Measurements from ENCODE around the gene KCNJ4.

Gene KCNJ4

DNA sequence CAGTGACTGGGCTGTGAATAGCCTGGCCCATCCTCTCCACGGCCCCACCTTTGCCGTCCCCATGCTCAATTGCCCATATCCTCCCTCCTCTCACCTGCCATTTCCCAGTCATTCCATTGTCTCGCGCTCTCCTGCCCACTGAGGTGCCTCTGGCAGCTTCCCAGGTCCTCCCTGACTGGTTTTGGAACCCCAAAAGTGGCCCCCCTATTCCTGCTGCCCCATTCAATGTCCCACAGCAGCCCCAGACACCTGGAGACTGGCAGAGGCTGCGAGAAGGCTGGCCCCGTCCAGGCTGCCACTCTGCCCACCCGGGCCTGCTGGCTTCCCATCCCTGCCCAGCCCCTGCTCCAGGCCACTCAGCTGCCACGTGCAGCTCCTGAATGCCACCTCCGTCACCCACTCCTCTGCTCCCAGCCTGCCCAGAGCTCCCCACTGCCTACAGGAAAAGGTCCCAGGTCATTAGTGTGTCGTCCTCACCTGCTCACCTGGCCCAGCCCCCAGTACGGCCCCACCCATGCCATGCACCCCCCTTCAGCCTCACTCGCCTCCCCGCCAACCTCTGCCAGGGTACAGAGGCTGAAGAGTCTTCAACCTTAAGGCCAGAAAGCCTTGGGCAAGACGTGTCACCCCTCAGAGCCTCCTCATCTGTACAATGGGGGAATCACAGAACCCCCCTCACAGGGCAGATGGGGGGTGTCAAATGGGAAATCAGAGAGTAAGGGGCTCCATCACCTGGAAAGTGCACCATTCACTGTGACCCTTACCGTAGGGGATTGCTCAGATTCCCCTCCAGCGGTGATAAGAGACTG lies 37.5 kb downstream of the KCNJ4 start:
- no peak overlapping the region for H3K4me2 ChIP-seq (ENCODE audit: low read length)

DNA sequence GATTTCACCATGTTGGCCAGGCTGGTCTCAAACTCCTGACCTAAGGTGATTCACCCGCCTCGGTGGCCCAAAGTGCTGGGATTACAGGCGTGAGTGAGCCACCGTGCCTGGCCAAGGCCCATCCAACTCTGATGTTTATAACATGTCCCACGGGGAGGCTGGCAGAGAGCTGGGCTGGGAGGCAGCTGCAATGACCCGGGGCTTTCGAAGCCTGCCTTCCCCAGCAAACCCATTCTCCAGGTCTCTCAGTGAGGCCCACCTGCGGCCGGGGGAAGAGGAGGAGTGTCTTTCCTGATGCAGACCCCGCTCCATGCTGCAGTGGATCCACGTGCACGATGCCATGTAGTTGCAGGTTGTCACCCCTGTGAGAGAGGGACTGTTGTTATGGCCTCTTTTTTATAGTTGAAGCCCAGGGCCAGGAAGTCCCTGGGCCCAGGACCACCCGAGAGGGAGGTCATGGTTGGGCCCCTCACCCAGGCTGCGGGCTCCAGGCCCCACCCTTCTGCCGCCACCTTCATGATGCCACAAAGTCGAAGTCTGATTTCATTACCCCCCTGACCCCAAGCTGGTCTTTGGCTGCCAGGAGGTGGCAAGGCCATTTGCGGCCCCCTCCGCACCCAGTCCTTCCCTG lies 38.3 kb downstream of the KCNJ4 start:
- Histone ChIP-seq H3K27me3 (ENCODE audit: control insufficient read depth, insufficient read depth, low read length) (no peaks in the 10 kb centered on the region), H3K4me2 (ENCODE audit: low read length) (no peak overlapping the region), H3K9ac (no peak overlapping the region), H3K4me3 (ENCODE audit: low read depth, low read length) (no peak overlapping the region), H3K36me3 (ENCODE audit: control insufficient read depth, insufficient read depth, low read length) (no peaks in the 10 kb centered on the region), H3K9me3 (ENCODE audit: control insufficient read depth, low read length) (no peaks in the 10 kb centered on the region), H2AFZ (no peak overlapping the region), H3K4me1 (no peaks in the 10 kb centered on the region), H3K27ac (no peak overlapping the region), H3K79me2 (no peaks in the 10 kb centered on the region)
- TF ChIP-seq, protein P1, sequence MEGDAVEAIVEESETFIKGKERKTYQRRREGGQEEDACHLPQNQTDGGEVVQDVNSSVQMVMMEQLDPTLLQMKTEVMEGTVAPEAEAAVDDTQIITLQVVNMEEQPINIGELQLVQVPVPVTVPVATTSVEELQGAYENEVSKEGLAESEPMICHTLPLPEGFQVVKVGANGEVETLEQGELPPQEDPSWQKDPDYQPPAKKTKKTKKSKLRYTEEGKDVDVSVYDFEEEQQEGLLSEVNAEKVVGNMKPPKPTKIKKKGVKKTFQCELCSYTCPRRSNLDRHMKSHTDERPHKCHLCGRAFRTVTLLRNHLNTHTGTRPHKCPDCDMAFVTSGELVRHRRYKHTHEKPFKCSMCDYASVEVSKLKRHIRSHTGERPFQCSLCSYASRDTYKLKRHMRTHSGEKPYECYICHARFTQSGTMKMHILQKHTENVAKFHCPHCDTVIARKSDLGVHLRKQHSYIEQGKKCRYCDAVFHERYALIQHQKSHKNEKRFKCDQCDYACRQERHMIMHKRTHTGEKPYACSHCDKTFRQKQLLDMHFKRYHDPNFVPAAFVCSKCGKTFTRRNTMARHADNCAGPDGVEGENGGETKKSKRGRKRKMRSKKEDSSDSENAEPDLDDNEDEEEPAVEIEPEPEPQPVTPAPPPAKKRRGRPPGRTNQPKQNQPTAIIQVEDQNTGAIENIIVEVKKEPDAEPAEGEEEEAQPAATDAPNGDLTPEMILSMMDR (IDR thresholded peaks at IDR 0.05) = no peak

More for the DNA sequence above, 37.5 kb downstream of the KCNJ4 start:
- H3K27ac ChIP-seq = no peak overlapping the region
- H3K4me1 ChIP-seq = no peaks in the 10 kb centered on the region
- H3K4me3 ChIP-seq (ENCODE audit: low read depth, low read length) = no peak overlapping the region
- TF ChIP-seq, protein P1 (IDR thresholded peaks at IDR 0.05) = no peak
- H3K36me3 ChIP-seq (ENCODE audit: control insufficient read depth, insufficient read depth, low read length) = no peaks in the 10 kb centered on the region
- H3K79me2 ChIP-seq = no peaks in the 10 kb centered on the region
- H2AFZ ChIP-seq = no peak overlapping the region
- no peak overlapping the region for H3K9ac ChIP-seq
- H3K9me3 ChIP-seq (ENCODE audit: control insufficient read depth, low read length) = no peaks in the 10 kb centered on the region
- H3K27me3 ChIP-seq (ENCODE audit: control insufficient read depth, insufficient read depth, low read length) = no peaks in the 10 kb centered on the region

DNA sequence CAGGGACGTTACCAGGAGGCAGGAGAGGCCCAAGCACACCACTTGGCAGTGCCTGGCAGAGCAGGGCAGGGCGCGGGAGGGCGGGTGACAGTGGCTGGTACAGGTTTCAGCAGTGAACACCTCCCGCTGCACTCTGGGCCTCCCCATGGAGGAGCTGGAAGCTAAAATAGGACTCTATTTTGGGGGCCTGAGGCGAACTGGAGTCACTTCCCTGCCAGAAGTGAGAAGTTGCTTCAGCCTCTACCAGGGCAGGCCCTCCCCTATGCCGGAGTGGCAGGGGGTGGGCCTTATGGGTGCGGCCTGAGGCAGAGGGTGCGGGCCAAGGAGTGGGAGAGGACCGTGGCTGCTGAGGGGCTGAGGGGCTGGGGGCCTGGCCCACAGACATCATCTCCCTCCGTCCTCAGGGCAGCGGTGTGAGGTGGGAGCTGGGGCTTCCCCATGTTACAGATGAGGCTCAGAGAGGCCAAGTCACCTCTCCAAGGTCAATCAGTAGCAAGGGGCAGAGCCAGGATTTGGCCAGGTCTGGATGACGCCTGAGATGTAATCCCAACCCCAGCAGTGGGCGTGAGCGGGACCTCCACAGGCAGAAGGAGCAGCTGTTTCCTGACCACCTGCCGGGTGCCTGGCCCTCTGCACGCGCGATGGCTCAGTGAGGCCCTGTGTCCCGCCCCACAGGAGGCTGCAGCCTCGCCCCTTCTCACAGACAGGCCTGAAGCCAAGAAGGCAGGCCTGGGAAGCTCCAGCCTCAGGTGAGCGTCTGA lies 39.3 kb downstream of the KCNJ4 start:
- no peak overlapping the region for H3K9ac ChIP-seq
- TF ChIP-seq, protein P1 (IDR thresholded peaks at IDR 0.05) = no peak

DNA sequence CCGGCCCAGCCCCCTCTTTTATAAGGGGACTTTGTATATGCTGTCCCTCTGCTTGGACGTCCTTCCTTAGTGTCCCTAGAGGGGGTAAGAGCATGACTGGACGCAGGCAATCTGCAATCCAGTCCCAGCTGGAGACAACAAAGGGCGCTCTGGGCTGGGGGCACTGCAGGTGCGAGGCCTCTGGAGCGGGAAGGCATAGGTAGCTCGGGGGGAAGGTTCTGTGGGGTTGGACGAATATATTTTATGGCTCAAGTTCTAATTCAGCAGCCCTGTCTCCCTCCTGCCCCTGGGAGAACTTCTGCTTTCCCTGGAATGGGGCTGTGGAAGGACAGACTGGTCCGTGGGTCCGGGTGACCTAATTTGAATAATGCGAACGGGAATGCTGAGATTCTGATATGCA lies 40.0 kb downstream of the KCNJ4 start:
- TF ChIP-seq, protein P1 (IDR thresholded peaks at IDR 0.05) = no peak
- Histone ChIP-seq H3K4me1 (no peaks in the 10 kb centered on the region), H3K4me2 (ENCODE audit: low read length) (no peak overlapping the region), H3K9ac (no peak overlapping the region), H3K79me2 (no peaks in the 10 kb centered on the region), H3K36me3 (ENCODE audit: control insufficient read depth, insufficient read depth, low read length) (no peaks in the 10 kb centered on the region), H3K27me3 (ENCODE audit: control insufficient read depth, insufficient read depth, low read length) (no peaks in the 10 kb centered on the region), H3K4me3 (ENCODE audit: low read depth, low read length) (no peak overlapping the region), H2AFZ (no peak overlapping the region), H3K9me3 (ENCODE audit: control insufficient read depth, low read length) (no peaks in the 10 kb centered on the region), H3K27ac (no peak overlapping the region)

More for the DNA sequence above, 39.3 kb downstream of the KCNJ4 start:
- Histone ChIP-seq H3K4me1 (no peaks in the 10 kb centered on the region), H3K9me3 (ENCODE audit: control insufficient read depth, low read length) (no peaks in the 10 kb centered on the region), H2AFZ (no peak overlapping the region), H3K27me3 (ENCODE audit: control insufficient read depth, insufficient read depth, low read length) (no peaks in the 10 kb centered on the region), H3K79me2 (no peaks in the 10 kb centered on the region), H3K4me2 (ENCODE audit: low read length) (no peak overlapping the region), H3K27ac (no peak overlapping the region), H3K36me3 (ENCODE audit: control insufficient read depth, insufficient read depth, low read length) (no peaks in the 10 kb centered on the region), H3K4me3 (ENCODE audit: low read depth, low read length) (no peak overlapping the region)
